H9 (cell line): ENCODE results near the gene PDGFB. TPM values are rescaled to one million over a fixed set of nuclear protein-coding genes. Genes with fewer than 3 reads are reported as not detected.

Experiments used
- DNase-seq: peaks from one replicate; pipeline ENCODE4 v3.0.0-alpha.2; 2017
- H2AFZ ChIP-seq: one replicate; pipeline ENCODE4 v1.6.1; 2013; ENCODE audit warnings: mild to moderate bottlenecking, low read length, control low read depth, moderate library complexity
- H2AK5ac ChIP-seq: 2 replicates; pipeline ENCODE4 v1.6.1; 2013; ENCODE audit warnings: low read length, control low read depth, mixed read lengths; ENCODE audit not compliant: insufficient read length
- H2BK120ac ChIP-seq: one replicate; pipeline ENCODE4 v1.6.1; 2013; ENCODE audit warnings: low read depth, mild to moderate bottlenecking, low read length, control low read depth, inconsistent platforms; ENCODE audit not compliant: poor library complexity, severe bottlenecking
- H2BK12ac ChIP-seq: 2 replicates; pipeline ENCODE4 v1.6.1; 2013; ENCODE audit warnings: low read length, control low read depth, mixed read lengths, low read depth; ENCODE audit not compliant: insufficient read length
- H2BK15ac ChIP-seq: 2 replicates; pipeline ENCODE4 v1.6.1; 2013; ENCODE audit warnings: low read depth, low read length, control low read depth
- H2BK20ac ChIP-seq: one replicate; pipeline ENCODE4 v1.6.1; 2013; ENCODE audit warnings: low read depth, mild to moderate bottlenecking, low read length, control low read depth, inconsistent platforms; ENCODE audit not compliant: poor library complexity, severe bottlenecking
- H2BK5ac ChIP-seq: 2 replicates; pipeline ENCODE4 v1.6.1; 2013; ENCODE audit warnings: low read length, control low read depth, mixed read lengths; ENCODE audit not compliant: insufficient read length
- H3K14ac ChIP-seq: 2 replicates; pipeline ENCODE4 v1.6.1; 2013; ENCODE audit warnings: low read length, control low read depth; ENCODE audit not compliant: insufficient read depth
- H3K18ac ChIP-seq: 2 replicates; pipeline ENCODE4 v1.6.1; 2013; ENCODE audit warnings: low read depth, mild to moderate bottlenecking, mixed read lengths, low read length, control low read depth; ENCODE audit not compliant: insufficient read length
- H3K23ac ChIP-seq: 2 replicates; pipeline ENCODE4 v1.6.1; 2013; ENCODE audit warnings: low read length, control low read depth, mixed read lengths, low read depth; ENCODE audit not compliant: insufficient read length
- H3K23me2 ChIP-seq: 2 replicates; pipeline ENCODE4 v1.6.1; 2013; ENCODE audit warnings: low read depth, mild to moderate bottlenecking, mixed read lengths, low read length, control low read depth; ENCODE audit not compliant: insufficient read length, poor library complexity, severe bottlenecking
- H3K27ac ChIP-seq: 2 replicates; pipeline ENCODE4 v1.5.1; 2013; ENCODE audit warnings: low read length, control low read depth, mixed read lengths, low read depth; ENCODE audit not compliant: insufficient read length
- H3K27me3 ChIP-seq: 2 replicates; pipeline ENCODE4 v1.6.1; 2013; ENCODE audit warnings: low read length, control low read depth, inconsistent platforms; ENCODE audit not compliant: insufficient read depth
- H3K4ac ChIP-seq: 2 replicates; pipeline ENCODE4 v1.6.1; 2013; ENCODE audit warnings: low read depth, mild to moderate bottlenecking, control low read depth, inconsistent platforms, low read length, moderate library complexity
- H3K4me1 ChIP-seq: 2 replicates; pipeline ENCODE4 v1.6.1; 2013; ENCODE audit warnings: low read length, control low read depth, inconsistent platforms; ENCODE audit not compliant: insufficient read depth
- H3K4me2 ChIP-seq: 2 replicates; pipeline ENCODE4 v1.6.1; 2013; ENCODE audit warnings: low read length, control low read depth, mixed read lengths; ENCODE audit not compliant: insufficient read length, insufficient read depth
- H3K56ac ChIP-seq: 2 replicates; pipeline ENCODE4 v1.6.1; 2013; ENCODE audit warnings: low read depth, mild to moderate bottlenecking, mixed read lengths, low read length, control low read depth; ENCODE audit not compliant: insufficient read length
- H3K79me1 ChIP-seq: 2 replicates; pipeline ENCODE4 v1.6.1; 2013; ENCODE audit warnings: low read depth, mild to moderate bottlenecking, moderate library complexity, low read length, control low read depth, inconsistent platforms; ENCODE audit not compliant: insufficient read depth, poor library complexity, severe bottlenecking
- H3K79me2 ChIP-seq: 2 replicates; pipeline ENCODE4 v1.6.1; 2013; ENCODE audit warnings: low read length, control low read depth, inconsistent platforms; ENCODE audit not compliant: insufficient read depth
- H3K9ac ChIP-seq: 2 replicates; pipeline ENCODE4 v1.6.1; 2013; ENCODE audit warnings: low read length, control low read depth, mixed read lengths; ENCODE audit not compliant: insufficient read length; ENCODE audit errors: extremely low read depth
- H3K9me3 ChIP-seq: one replicate; pipeline ENCODE4 v1.6.1; 2013; ENCODE audit warnings: low read depth, low read length, inconsistent platforms; ENCODE audit not compliant: control insufficient read depth
- H3T11ph ChIP-seq: one replicate; pipeline ENCODE4 v1.6.1; 2013; ENCODE audit warnings: mild to moderate bottlenecking, low read length, control low read depth, inconsistent platforms
- H4K20me1 ChIP-seq: one replicate; pipeline ENCODE4 v1.6.1; 2013; ENCODE audit not compliant: control insufficient read depth, insufficient read length, insufficient read depth
- H4K5ac ChIP-seq: 2 replicates; pipeline ENCODE4 v1.6.1; 2013; ENCODE audit warnings: low read depth, mild to moderate bottlenecking, mixed read lengths, low read length, control low read depth; ENCODE audit not compliant: insufficient read length
- H4K8ac ChIP-seq: replicated peaks from 2 replicates; pipeline ENCODE4 v1.6.1; 2013; ENCODE audit warnings: low read length, control low read depth, mixed read lengths, low read depth; ENCODE audit not compliant: insufficient read length
- H4K91ac ChIP-seq: 2 replicates; pipeline ENCODE4 v1.6.1; 2013; ENCODE audit warnings: low read depth, mild to moderate bottlenecking, moderate library complexity, mixed read lengths, low read length, control low read depth; ENCODE audit not compliant: insufficient read length
- H3K27ac Mint-ChIP-seq, 3 experiments: 2 replicates in 2 of 3; 3 replicates in 1 of 3; pipeline ENCODE4 v1.8.0; 2020 to 2021; ENCODE audit warnings: mixed read lengths in 3 of 3, mild to moderate bottlenecking in 1 of 3, moderate library complexity in 1 of 3
- H3K27me3 Mint-ChIP-seq: 2 replicates; pipeline ENCODE4 v1.8.0; 2021; ENCODE audit warnings: low read depth, mild to moderate bottlenecking, moderate library complexity, mixed read lengths
- H3K36me3 Mint-ChIP-seq, 3 experiments: 2 replicates in 2 of 3; 3 replicates in 1 of 3; pipeline ENCODE4 v1.8.0; 2020 to 2021; ENCODE audit warnings: low read depth in 3 of 3, mixed read lengths in 3 of 3; ENCODE audit not compliant: insufficient read depth in 1 of 3
- H3K4me1 Mint-ChIP-seq, 2 experiments: 2 replicates each; pipeline ENCODE4 v1.8.0; 2020; ENCODE audit warnings: mixed read lengths in 2 of 2
- H3K4me3 Mint-ChIP-seq, 2 experiments: 2 replicates in 1 of 2; 3 replicates in 1 of 2; pipeline ENCODE4 v1.8.0; 2020 to 2021; ENCODE audit warnings: mild to moderate bottlenecking in 2 of 2, mixed read lengths in 2 of 2, moderate library complexity in 1 of 2
- H3K9me3 Mint-ChIP-seq, 2 experiments: 2 replicates in 1 of 2; 3 replicates in 1 of 2; pipeline ENCODE4 v1.8.0; 2020; ENCODE audit warnings: mild to moderate bottlenecking in 2 of 2, mixed read lengths in 2 of 2, moderate library complexity in 1 of 2
- CTCF ChIP-seq: fragments of 200-600 bp; sonication (generic); conservative IDR thresholded peaks from 3 replicates; pipeline ENCODE4 v1.8.0; 2021; ENCODE audit warnings: antibody characterized with exemption, mild to moderate bottlenecking
- WGBS: extraction: QIAGEN DNeasy Blood & Tissue Kit; methylation state at CpG from one replicate; pipeline ENCODE4 v1.1.7; 2013; ENCODE audit warnings: missing lambda C conversion rate, low lambda C conversion rate, mixed read lengths; ENCODE audit not compliant: insufficient read length; ENCODE audit errors: extremely low coverage; 5-methylcytosine and 5-hydroxymethylcytosine counted together
- total RNA-seq: library from RNA; stranded (reverse); gene quantifications from 2 replicates; pipeline ENCODE4 v1.2.1, GENCODE V29; 2021

PDGFB gene
- total RNA-seq, 1 experiment from 2014 or later, result 6.1 TPM

- peaks cover 17 to 32% of the 10 kb centered on the region in 2 experiments for H3K4me1 Mint-ChIP-seq
- Histone ChIP-seq H3K79me2 (no peaks in the 10 kb centered on the region), H4K20me1 (no peaks in the 10 kb centered on the region), H3K79me1 (no peaks in the 10 kb centered on the region), H4K5ac (no peak overlapping the region), H3K23ac (no peak overlapping the region), H3K56ac (no peak overlapping the region), H4K91ac (no peak overlapping the region), H3K14ac (no peak overlapping the region), H3K27me3 (no peaks in the 10 kb centered on the region), H2BK20ac (no peak overlapping the region), H2BK15ac (no peak overlapping the region), H3K27ac (no peak overlapping the region), H3T11ph (no peak overlapping the region), H2BK120ac (no peak overlapping the region), H3K4ac (no peak overlapping the region), H2BK5ac (no peak overlapping the region), H2AK5ac (no peak overlapping the region), H2BK12ac (no peak overlapping the region), H3K4me1 (no peaks in the 10 kb centered on the region; the same call in 1 of the 2 replicates), H2AFZ (no peak overlapping the region), H3K4me2 (no peak overlapping the region), H3K18ac (no peak overlapping the region), H4K8ac (no peak overlapping the region), H3K9ac (no peak overlapping the region), H3K9me3 (no peaks in the 10 kb centered on the region), H3K23me2 (no peaks in the 10 kb centered on the region)
- no peaks in the 10 kb centered on the region for H3K36me3 Mint-ChIP-seq
- H3K27ac Mint-ChIP-seq, result peak overlapping the region in 2 of 3 experiments; percentile 67 to 79; a peak in 2 of 7 replicates
- no peak overlapping the region for H3K4me3 Mint-ChIP-seq
- H3K9me3 Mint-ChIP-seq, result no peaks in the 10 kb centered on the region; a peak in 1 of 5 replicates
- TF ChIP-seq CTCF, result no peak
- peaks cover 3% of the 10 kb centered on the region; the same call in 1 of the 2 replicates for H3K27me3 Mint-ChIP-seq
- no CpG with 5 or more reads among the region's 19 CpGs for WGBS
- DNase-seq, result no peak
Measured at GRCh38 chr22:39292031-39292462, 47.3 kb upstream of the PDGFB start.
